Lower leg skin (tissue), 4 donors: Measurements from ENCODE around the gene TTC39B. TPM values are rescaled to one million over a fixed set of nuclear protein-coding genes. Genes with fewer than 3 reads are reported as not detected.

Experiments used
- DNase-seq, 2 donors: peaks; one replicate each; pipeline ENCODE4 v3.0.0-alpha.2; 2019; ENCODE audit warnings: low spot score in 2 of 2
- H3K4me3 ChIP-seq: fragments of 200-600 bp; sonication (generic); 2 replicates; pipeline ENCODE4 v1.5.1; 2017; ENCODE audit warnings: mild to moderate bottlenecking, low read depth; ENCODE audit not compliant: poor library complexity, severe bottlenecking
- CTCF ChIP-seq, 3 donors: fragments of 450-650 bp; IDR thresholded peaks; one replicate each; pipeline ENCODE4 v1.5.1; 2016; ENCODE audit warnings: antibody characterized with exemption in 3 of 3, mild to moderate bottlenecking in 3 of 3, moderate library complexity in 2 of 3
- POLR2A ChIP-seq, 2 donors: fragments of 450-650 bp; IDR thresholded peaks; one replicate each; pipeline ENCODE4 v1.6.1; 2016 to 2017; ENCODE audit warnings: antibody characterized with exemption in 2 of 2, mild to moderate bottlenecking in 1 of 2, moderate library complexity in 1 of 2
- WGBS, 2 donors: methylation state at CpG; one replicate each; pipeline ENCODE4 v1.1.5; 2018; 5-methylcytosine and 5-hydroxymethylcytosine counted together
- intact Hi-C: fragments of 100-400 bp; cut with DNase I; formaldehyde crosslinking; loops from one replicate; pipeline ENCODE4 v1.15.0; 2023; ENCODE audit warnings: low total_unique reads
- total RNA-seq, 4 donors: library from RNA; depleted of rRNA; stranded (reverse); fragments of >200 nt; gene quantifications; one replicate each; pipeline ENCODE4 v1.1.0, GENCODE V29; 2016

The TTC39B gene
- total RNA-seq, 4 donors from 2014 or later: 38.4 to 53.3 (median 42.2) TPM

GRCh38 chr9:15253197-15253596, 53.8 kb downstream of the TTC39B start:
- WGBS, 2 donors: 55 to 70% methylated on average over 1 of the region's 1 CpG

GRCh38 chr9:15249981-15250380, 57.0 kb downstream of the TTC39B start:
- 59 to 60% methylated on average over 3 of the region's 3 CpGs for WGBS, 2 donors
- intact Hi-C loops: no loop called here
- TF ChIP-seq POLR2A (IDR thresholded peaks at IDR 0.05): no peak
- TF ChIP-seq CTCF (IDR thresholded peaks at IDR 0.05): no peak
- DNase-seq: no peak
- H3K4me3 ChIP-seq: no peak overlapping the region

More at GRCh38 chr9:15253197-15253596, 53.8 kb downstream of the TTC39B start:
- TF ChIP-seq POLR2A (IDR thresholded peaks at IDR 0.05) (no peak), CTCF (IDR thresholded peaks at IDR 0.05) (no peak)
- intact Hi-C loops: no loop called here
- DNase-seq: no peak
- no peak overlapping the region for H3K4me3 ChIP-seq

- TF ChIP-seq CTCF (IDR thresholded peaks at IDR 0.05): no peak
- TF ChIP-seq POLR2A (IDR thresholded peaks at IDR 0.05): no peak
- no peak overlapping the region for H3K4me3 ChIP-seq
- intact Hi-C loops: no loop called here
- 55 to 62% methylated on average over 7 of the region's 7 CpGs for WGBS, 2 donors
- no peak for DNase-seq
These were observed 57.8 kb downstream of the TTC39B start for GRCh38 chr9:15249042-15249818.

GRCh38 chr9:15248621-15249020, 58.4 kb downstream of the TTC39B start:
- DNase-seq: no peak
- intact Hi-C loops: no loop called here
- WGBS, 2 donors: 45 to 58% methylated on average over 2 of the region's 2 CpGs
- no peak overlapping the region for H3K4me3 ChIP-seq
- no peak for TF ChIP-seq POLR2A (IDR thresholded peaks at IDR 0.05)
- TF ChIP-seq CTCF (IDR thresholded peaks at IDR 0.05): no peak

- intact Hi-C loops: no loop called here
- DNase-seq: no peak
- no peak overlapping the region for H3K4me3 ChIP-seq
- no peak for TF ChIP-seq POLR2A (IDR thresholded peaks at IDR 0.05)
- TF ChIP-seq CTCF (IDR thresholded peaks at IDR 0.05): no peak
These were observed 58.9 kb downstream of the TTC39B start for GRCh38 chr9:15248081-15248480.

- no peak overlapping the region for H3K4me3 ChIP-seq
- intact Hi-C loops: no loop called here
- no peak for TF ChIP-seq POLR2A (IDR thresholded peaks at IDR 0.05)
- TF ChIP-seq CTCF (IDR thresholded peaks at IDR 0.05): no peak
- DNase-seq: no peak
These were observed 60.3 kb downstream of the TTC39B start for GRCh38 chr9:15246708-15247107.
